Measurements from ENCODE around the gene KLHL6. TPM values are rescaled to one million over a fixed set of nuclear protein-coding genes. Genes with fewer than 3 reads are reported as not detected.

Gene KLHL6
- total and polyA plus RNA-seq, 2 of the 8 experiments (the other 6 are each of a cell fraction or from before 2014, with no cell fraction given) = 0.05 TPM; not detected in 1

- CTCF ChIA-PET (ENCODE audit: partially characterized antibody) = interaction anchor here (1.2 to 3.4 kb wide), 3 partner anchors 15 to 55 kb away, joined by 3 to 11 read pairs (median 4); no protein-coding TSS in a partner anchor
- POLR2A ChIA-PET (ENCODE audit: partially characterized antibody) = no interaction called here
- H2AFZ ChIP-seq (ENCODE audit: low read length) = 0 out of 2 replicates have a peak overlapping the region, but pooled peaks have one; percentile 54
These were observed 19.1 kb downstream of the KLHL6 start for GRCh38 chr3:183536238-183536880.

More at GRCh38 chr3:183536238-183536880, 19.1 kb downstream of the KLHL6 start:
- H2BK12ac ChIP-seq (ENCODE audit: low read depth, low read length) = 0 out of 2 replicates have a peak overlapping the region, but pooled peaks have one; percentile 7
- H3K23me2 ChIP-seq (ENCODE audit: low read depth, low read length) = peaks cover 2% of the 10 kb centered on the region; the same call in 1 of the 2 replicates
- no peak overlapping the region for H3K4ac ChIP-seq (replicated peaks; ENCODE audit: insufficient read length, low read depth, low read length)
- H2BK120ac ChIP-seq (replicated peaks; ENCODE audit: low read depth, low read length) = no peak overlapping the region
- H2BK20ac ChIP-seq (ENCODE audit: low read length) = no peak overlapping the region
- no peak for FAIRE-seq
- H3K23ac ChIP-seq (ENCODE audit: insufficient read length) = no peak overlapping the region
- no peak overlapping the region for H3K9ac ChIP-seq (replicated peaks in 1 of 4; ENCODE audit: extremely low read depth in 1 of 4, low read depth in 3 of 4, low read length in 3 of 4)
- H3K36me3 ChIP-seq (ENCODE audit: control insufficient read depth in 2 of 4, insufficient read depth in 4 of 4, low read length in 3 of 4) = no peaks in the 10 kb centered on the region
- DNase-seq (ENCODE audit: low read depth in 1 of 2, low spot score in 2 of 2) = no peak
- 90% methylated on average over 9 of the region's 9 CpGs; no CpG with 5 or more reads in 1 of the 2 experiments for WGBS, 2 experiments (ENCODE audit: extremely low coverage in 1 of 2, insufficient coverage in 1 of 2, insufficient read length in 1 of 2, insufficient replicate concordance in 2 of 2, low coverage in 1 of 2, low lambda C conversion rate in 2 of 2, missing lambda C conversion rate in 1 of 2)
- H3K18ac ChIP-seq (ENCODE audit: extremely low read depth, low read length) = no peak overlapping the region
- H3K27ac ChIP-seq (ENCODE audit: low read depth, low read length) = no peak overlapping the region
- peaks cover 0 to 10% (median 2%) of the 10 kb centered on the region in 4 experiments; a peak in 4 of 7 replicates for H3K4me1 ChIP-seq (replicated peaks in 1 of 4; ENCODE audit: control insufficient read depth in 3 of 4, insufficient read depth in 4 of 4, low read length in 3 of 4)
- no peak overlapping the region for H3K14ac ChIP-seq (ENCODE audit: insufficient read length)
- no peak overlapping the region for H3K4me3 ChIP-seq (ENCODE audit: extremely low read depth in 1 of 4, insufficient read depth in 2 of 4, low read depth in 3 of 4, low read length in 4 of 4)
- no peak overlapping the region for H3K56ac ChIP-seq (replicated peaks; ENCODE audit: insufficient read length, low read depth, low read length)
- TF ChIP-seq CTCF (IDR thresholded peaks at IDR 0.05; ENCODE audit: control extremely low read depth in 1 of 3, insufficient read depth in 1 of 3, low read depth in 1 of 3, low read length in 3 of 3) = 0 out of 4 replicates have a peak, but pooled peaks of 1 of the 3 experiments have one; percentile 7
- TF ChIP-seq GTF2F1 (IDR thresholded peaks at IDR 0.05; ENCODE audit: borderline replicate concordance, low read depth, low read length) = no peak
- H2AK5ac ChIP-seq (ENCODE audit: low read depth, low read length) = no peak overlapping the region
- H2BK5ac ChIP-seq (ENCODE audit: low read depth, low read length) = no peak overlapping the region; the same call in 1 of the 2 replicates
- H3K79me2 ChIP-seq (ENCODE audit: control insufficient read depth in 1 of 2, insufficient read depth in 2 of 2, low read length in 2 of 2) = no peaks in the 10 kb centered on the region
- no peaks in the 10 kb centered on the region for H4K20me1 ChIP-seq (replicated peaks in 1 of 2; ENCODE audit: control insufficient read depth in 1 of 2, insufficient read depth in 2 of 2, low read length in 2 of 2)
- no peak overlapping the region for H4K8ac ChIP-seq (ENCODE audit: extremely low read depth, insufficient read depth, low read length)
- H4K5ac ChIP-seq (ENCODE audit: insufficient read length, low read depth, low read length) = no peak overlapping the region
- H3K79me1 ChIP-seq (ENCODE audit: low read depth, low read length) = no peaks in the 10 kb centered on the region
- H3K4me2 ChIP-seq (ENCODE audit: insufficient read depth in 1 of 2, low read depth in 2 of 2, low read length in 2 of 2) = peak overlapping the region in 1 of 2 experiments; percentile 29; a peak in 1 of 4 replicates
- no peak overlapping the region for H2BK15ac ChIP-seq (ENCODE audit: low read length)
- no peak overlapping the region for H4K91ac ChIP-seq (replicated peaks; ENCODE audit: insufficient read length, low read length)
- H3K27me3 ChIP-seq (replicated peaks in 1 of 4; ENCODE audit: control insufficient read depth in 3 of 4, extremely low read depth in 1 of 4, insufficient read depth in 3 of 4, low read length in 3 of 4) = peaks cover 0 to 2% (median 0%) of the 10 kb centered on the region in 4 experiments; a peak in 1 of 7 replicates
- H3K9me3 ChIP-seq (ENCODE audit: insufficient read depth in 2 of 2, low read depth in 1 of 2, low read length in 1 of 2) = no peaks in the 10 kb centered on the region
